Amniotic stem cell (primary cell): ENCODE data around the gene CLEC2L.

Experiments used
- DNase-seq: peaks from one replicate; lab custom pipeline; 2025; lab: John Stamatoyannopoulos, UW

The CLEC2L gene

GRCh38 chr7:139523199-139523941 is at the start of gene CLEC2L:
Gene CLEC2L (plus strand): TSS chr7:139523685. CDS start chr7:139523928, 243 bp downstream.
- DNase-seq = no peak

GRCh38 chr7:139476139-139476538 is 47.3 kb upstream of the CLEC2L start:
- no peak for DNase-seq

- DNase-seq = no peak
Measured at GRCh38 chr7:139476891-139477290, 46.6 kb upstream of the CLEC2L start.

GRCh38 chr7:139479620-139480019 is 43.9 kb upstream of the CLEC2L start:
- no peak for DNase-seq

- DNase-seq = no peak
Measured at GRCh38 chr7:139481364-139481763, 42.1 kb upstream of the CLEC2L start.

GRCh38 chr7:139482122-139482521 is 41.4 kb upstream of the CLEC2L start:
- no peak for DNase-seq

GRCh38 chr7:139482662-139483466 is 40.6 kb upstream of the CLEC2L start:
- no peak for DNase-seq

GRCh38 chr7:139487366-139488080 is 36.0 kb upstream of the CLEC2L start:
- DNase-seq = no peak

- DNase-seq = no peak
Measured at GRCh38 chr7:139488810-139489209, 34.7 kb upstream of the CLEC2L start.

GRCh38 chr7:139490130-139490529 is 33.4 kb upstream of the CLEC2L start:
- no peak for DNase-seq

GRCh38 chr7:139492293-139492692 is 31.2 kb upstream of the CLEC2L start:
- DNase-seq = no peak

GRCh38 chr7:139494835-139495579 is 28.5 kb upstream of the CLEC2L start:
- no peak for DNase-seq

GRCh38 chr7:139495580-139496125 is 27.8 kb upstream of the CLEC2L start:
- DNase-seq = no peak

- DNase-seq = no peak
Measured at GRCh38 chr7:139496528-139496927, 27.0 kb upstream of the CLEC2L start.

- no peak for DNase-seq
Measured at GRCh38 chr7:139500770-139501138, 22.7 kb upstream of the CLEC2L start.

- no peak for DNase-seq
Measured at GRCh38 chr7:139502226-139502625, 21.3 kb upstream of the CLEC2L start.

- DNase-seq = no peak
Measured at GRCh38 chr7:139505563-139505962, 17.9 kb upstream of the CLEC2L start.

- no peak for DNase-seq
Measured at GRCh38 chr7:139509535-139509934, 13.9 kb upstream of the CLEC2L start.

GRCh38 chr7:139511315-139511714 is 12.2 kb upstream of the CLEC2L start:
- no peak for DNase-seq

- no peak for DNase-seq
Measured at GRCh38 chr7:139515266-139515665, 8.2 kb upstream of the CLEC2L start.

GRCh38 chr7:139521439-139521838 is 2.0 kb upstream of the CLEC2L start:
- DNase-seq = no peak

GRCh38 chr7:139522830-139523198 is 671 bp upstream of the CLEC2L start:
- no peak for DNase-seq
